Nephron progenitor cell (in vitro differentiated cells): ENCODE results near the gene ABCC4.
"Not testable (repeated sequence)": the region's sequence is repeated elsewhere in the genome, so short reads cannot be mapped to it uniquely, and the experiment has no call there.

Experiments
- DNase-seq: peaks from one replicate; pipeline ENCODE4 v3.0.0; 2021
- H3K27ac Mint-ChIP-seq: 2 replicates; pipeline ENCODE4 v1.8.0; 2021; ENCODE audit warnings: mild to moderate bottlenecking, moderate library complexity, mixed read lengths
- H3K27me3 Mint-ChIP-seq: 2 replicates; pipeline ENCODE4 v1.8.0; 2021; ENCODE audit warnings: mild to moderate bottlenecking, low read depth, mixed read lengths; ENCODE audit not compliant: poor library complexity
- H3K36me3 Mint-ChIP-seq: 2 replicates; pipeline ENCODE4 v1.8.0; 2021; ENCODE audit warnings: low read depth, mixed read lengths
- H3K4me1 Mint-ChIP-seq: 2 replicates; pipeline ENCODE4 v1.8.0; 2021; ENCODE audit warnings: mixed read lengths
- H3K4me3 Mint-ChIP-seq: 2 replicates; pipeline ENCODE4 v1.8.0; 2021; ENCODE audit warnings: mild to moderate bottlenecking, moderate library complexity, mixed read lengths
- H3K9me3 Mint-ChIP-seq: 2 replicates; pipeline ENCODE4 v1.8.0; 2021; ENCODE audit warnings: mild to moderate bottlenecking, moderate library complexity, mixed read lengths
- TF ChIP-seq, protein P1 (sequence below): fragments of 200-600 bp; sonication (generic); IDR thresholded peaks from 2 replicates; pipeline ENCODE4 v1.5.0; 2021; ENCODE audit warnings: antibody characterized with exemption

ABCC4 gene

GRCh38 chr13:95209109-95209508, 92.1 kb downstream of the ABCC4 start:
- TF ChIP-seq, protein P1, sequence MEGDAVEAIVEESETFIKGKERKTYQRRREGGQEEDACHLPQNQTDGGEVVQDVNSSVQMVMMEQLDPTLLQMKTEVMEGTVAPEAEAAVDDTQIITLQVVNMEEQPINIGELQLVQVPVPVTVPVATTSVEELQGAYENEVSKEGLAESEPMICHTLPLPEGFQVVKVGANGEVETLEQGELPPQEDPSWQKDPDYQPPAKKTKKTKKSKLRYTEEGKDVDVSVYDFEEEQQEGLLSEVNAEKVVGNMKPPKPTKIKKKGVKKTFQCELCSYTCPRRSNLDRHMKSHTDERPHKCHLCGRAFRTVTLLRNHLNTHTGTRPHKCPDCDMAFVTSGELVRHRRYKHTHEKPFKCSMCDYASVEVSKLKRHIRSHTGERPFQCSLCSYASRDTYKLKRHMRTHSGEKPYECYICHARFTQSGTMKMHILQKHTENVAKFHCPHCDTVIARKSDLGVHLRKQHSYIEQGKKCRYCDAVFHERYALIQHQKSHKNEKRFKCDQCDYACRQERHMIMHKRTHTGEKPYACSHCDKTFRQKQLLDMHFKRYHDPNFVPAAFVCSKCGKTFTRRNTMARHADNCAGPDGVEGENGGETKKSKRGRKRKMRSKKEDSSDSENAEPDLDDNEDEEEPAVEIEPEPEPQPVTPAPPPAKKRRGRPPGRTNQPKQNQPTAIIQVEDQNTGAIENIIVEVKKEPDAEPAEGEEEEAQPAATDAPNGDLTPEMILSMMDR = no peak
- H3K9me3 Mint-ChIP-seq = no peaks in the 10 kb centered on the region

GRCh38 chr13:95207769-95208366, 93.4 kb downstream of the ABCC4 start:
- Mint-ChIP-seq H3K9me3 (no peaks in the 10 kb centered on the region), H3K27ac (peak overlapping the region; percentile 62)
- no peak for DNase-seq

More at GRCh38 chr13:95209109-95209508, 92.1 kb downstream of the ABCC4 start:
- Mint-ChIP-seq H3K27me3 (peaks cover 4% of the 10 kb centered on the region), H3K36me3 (peaks cover 48% of the 10 kb centered on the region), H3K4me3 (no peak overlapping the region), H3K4me1 (peaks cover 27% of the 10 kb centered on the region), H3K27ac (no peak overlapping the region)
- no peak for DNase-seq

DNA sequence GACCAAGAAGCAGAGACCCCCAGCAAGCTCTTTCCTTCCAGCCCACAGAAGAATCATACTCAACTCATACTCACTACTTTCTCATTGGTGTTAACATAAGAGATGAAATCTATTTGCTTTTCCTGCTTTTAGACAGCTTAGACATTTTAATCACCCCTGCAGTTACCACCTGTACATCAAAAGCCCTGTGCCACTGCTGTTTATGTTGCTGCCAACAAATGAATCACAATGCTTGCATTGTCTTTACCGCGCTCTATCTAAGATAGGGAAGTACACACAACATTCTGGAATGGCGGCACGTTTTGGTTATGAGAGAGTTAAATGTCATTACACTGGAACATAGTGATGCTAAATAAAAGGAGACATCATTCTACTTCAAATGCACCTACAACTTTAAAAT, 95.1 kb downstream of the ABCC4 start:
- H3K27me3 Mint-ChIP-seq = no peaks in the 10 kb centered on the region
- no peak overlapping the region for H3K4me3 Mint-ChIP-seq
- no peak for DNase-seq
- H3K36me3 Mint-ChIP-seq = peaks cover 36% of the 10 kb centered on the region
- H3K27ac Mint-ChIP-seq = no peak overlapping the region
- TF ChIP-seq, protein P1 = no peak
- H3K4me1 Mint-ChIP-seq = peaks cover 20% of the 10 kb centered on the region
- no peaks in the 10 kb centered on the region for H3K9me3 Mint-ChIP-seq

More at GRCh38 chr13:95207769-95208366, 93.4 kb downstream of the ABCC4 start:
- Mint-ChIP-seq H3K36me3 (peaks cover 46% of the 10 kb centered on the region), H3K4me3 (no peak overlapping the region), H3K4me1 (peaks cover 19% of the 10 kb centered on the region), H3K27me3 (peaks cover 4% of the 10 kb centered on the region)
- TF ChIP-seq, protein P1 = no peak

DNA sequence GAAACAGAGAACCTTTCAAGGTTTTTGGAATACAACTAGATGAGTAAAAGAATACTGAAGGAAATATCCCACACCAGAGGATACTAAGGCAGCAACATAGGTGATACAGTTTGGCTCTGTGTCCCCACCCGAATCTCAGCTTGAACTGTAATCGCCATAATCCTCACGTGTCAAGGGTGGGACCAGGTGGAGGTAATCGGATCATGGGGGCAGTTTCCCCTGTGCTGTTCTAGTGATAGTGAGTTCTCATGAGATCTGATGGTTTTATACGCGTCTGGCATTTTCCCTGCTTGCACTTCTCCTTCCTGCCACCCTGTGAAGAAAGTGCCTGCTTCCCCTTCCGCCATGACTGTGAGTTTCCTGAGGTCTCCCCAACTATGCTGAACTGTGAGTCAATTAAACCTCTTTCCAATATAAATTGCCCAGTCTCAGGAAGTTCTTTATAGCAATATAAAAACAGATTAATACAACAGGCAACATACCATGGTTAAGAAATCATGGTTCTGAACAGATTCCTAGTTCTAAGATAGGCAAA, 97.0 kb downstream of the ABCC4 start:
- Mint-ChIP-seq H3K9me3 (peaks cover 3% of the 10 kb centered on the region), H3K4me3 (no peak overlapping the region), H3K27me3 (peaks cover 8% of the 10 kb centered on the region), H3K4me1 (peaks cover 31% of the 10 kb centered on the region), H3K27ac (no peak overlapping the region), H3K36me3 (peaks cover 48% of the 10 kb centered on the region)
- no peak for DNase-seq
- TF ChIP-seq, protein P1 = no peak

DNA sequence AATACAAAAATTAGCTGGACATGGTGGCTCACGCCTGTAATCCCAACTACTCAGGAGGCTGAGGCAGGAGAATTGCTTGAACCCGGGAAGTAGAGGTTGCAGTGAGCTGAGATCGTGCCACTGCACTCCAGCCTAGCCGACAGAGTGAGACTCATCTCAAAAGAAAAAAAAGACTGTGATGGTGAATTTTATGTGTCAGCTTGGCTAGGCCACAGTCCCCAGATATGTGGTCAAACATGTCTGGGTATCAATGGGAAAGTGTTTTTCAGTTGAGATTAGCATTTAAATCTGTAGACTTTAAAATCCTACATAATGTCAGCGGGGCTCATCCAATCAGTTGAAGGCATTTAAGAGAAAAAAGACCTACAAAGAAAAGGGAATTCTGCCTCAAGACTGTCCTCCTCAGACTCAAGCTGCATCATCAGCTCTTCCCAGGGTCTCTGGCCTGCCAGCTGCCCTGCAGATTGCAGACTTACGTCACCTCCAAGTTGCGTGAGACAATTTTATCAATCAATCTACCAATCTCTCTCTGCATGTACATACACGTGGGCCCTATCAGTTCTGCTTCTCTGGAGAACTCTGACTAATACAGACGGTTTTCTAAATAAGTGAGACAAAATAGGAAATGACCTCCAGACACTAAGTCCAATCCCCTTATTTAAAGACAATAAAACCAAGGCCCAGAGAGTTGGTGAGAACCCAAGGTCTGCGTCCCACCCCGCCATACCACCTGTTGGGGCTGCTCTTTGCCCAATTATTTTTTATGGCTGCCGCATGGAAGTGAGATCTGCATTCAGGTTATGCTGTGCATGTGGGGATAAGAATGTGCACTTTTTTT, 99.2 kb downstream of the ABCC4 start:
- peaks cover 19% of the 10 kb centered on the region for H3K9me3 Mint-ChIP-seq
- H3K4me1 Mint-ChIP-seq = peaks cover 20% of the 10 kb centered on the region
- no peak overlapping the region for H3K4me3 Mint-ChIP-seq
- no peak for DNase-seq
- TF ChIP-seq, protein P1 = no peak
- H3K27ac Mint-ChIP-seq = no peak overlapping the region
- peaks cover 55% of the 10 kb centered on the region for H3K36me3 Mint-ChIP-seq
- H3K27me3 Mint-ChIP-seq = peaks cover 8% of the 10 kb centered on the region

GRCh38 chr13:95200386-95200957, 100.8 kb downstream of the ABCC4 start:
- peaks cover 15% of the 10 kb centered on the region for H3K4me1 Mint-ChIP-seq
- not testable (repeated sequence) for H3K4me3 Mint-ChIP-seq, H3K27me3 Mint-ChIP-seq, DNase-seq
- peak overlapping the region; percentile 40 for H3K27ac Mint-ChIP-seq
- peaks cover 19% of the 10 kb centered on the region for H3K9me3 Mint-ChIP-seq
- peaks cover 49% of the 10 kb centered on the region for H3K36me3 Mint-ChIP-seq
